ENCODE results near the gene EDN2.

EDN2 gene

GRCh38 chr1:41438711-41439110 lies 45.8 kb downstream of the EDN2 start:
- no peak overlapping the region for H3K4me3 ChIP-seq (ENCODE audit: low read length)
- no peaks in the 10 kb centered on the region for H3K36me3 ChIP-seq (ENCODE audit: insufficient read depth, low read length)
- peaks cover 6% of the 10 kb centered on the region for H3K27me3 ChIP-seq (ENCODE audit: insufficient read depth, low read length)
- H2AFZ ChIP-seq (ENCODE audit: low read depth, low read length), result no peak overlapping the region
- H3K4me1 ChIP-seq (ENCODE audit: insufficient read depth, low read length), result peaks cover 8% of the 10 kb centered on the region
- H3K9me3 ChIP-seq (ENCODE audit: low read length), result no peaks in the 10 kb centered on the region

- H3K9me3 ChIP-seq (ENCODE audit: low read length), result no peaks in the 10 kb centered on the region
- H2AFZ ChIP-seq (ENCODE audit: low read depth, low read length), result no peak overlapping the region
- H3K36me3 ChIP-seq (ENCODE audit: insufficient read depth, low read length), result no peaks in the 10 kb centered on the region
- H3K4me3 ChIP-seq (ENCODE audit: low read length), result no peak overlapping the region
- peaks cover 8% of the 10 kb centered on the region for H3K4me1 ChIP-seq (ENCODE audit: insufficient read depth, low read length)
- peaks cover 6% of the 10 kb centered on the region for H3K27me3 ChIP-seq (ENCODE audit: insufficient read depth, low read length)
These were observed 47.5 kb downstream of the EDN2 start for GRCh38 chr1:41437011-41437355.

DNA sequence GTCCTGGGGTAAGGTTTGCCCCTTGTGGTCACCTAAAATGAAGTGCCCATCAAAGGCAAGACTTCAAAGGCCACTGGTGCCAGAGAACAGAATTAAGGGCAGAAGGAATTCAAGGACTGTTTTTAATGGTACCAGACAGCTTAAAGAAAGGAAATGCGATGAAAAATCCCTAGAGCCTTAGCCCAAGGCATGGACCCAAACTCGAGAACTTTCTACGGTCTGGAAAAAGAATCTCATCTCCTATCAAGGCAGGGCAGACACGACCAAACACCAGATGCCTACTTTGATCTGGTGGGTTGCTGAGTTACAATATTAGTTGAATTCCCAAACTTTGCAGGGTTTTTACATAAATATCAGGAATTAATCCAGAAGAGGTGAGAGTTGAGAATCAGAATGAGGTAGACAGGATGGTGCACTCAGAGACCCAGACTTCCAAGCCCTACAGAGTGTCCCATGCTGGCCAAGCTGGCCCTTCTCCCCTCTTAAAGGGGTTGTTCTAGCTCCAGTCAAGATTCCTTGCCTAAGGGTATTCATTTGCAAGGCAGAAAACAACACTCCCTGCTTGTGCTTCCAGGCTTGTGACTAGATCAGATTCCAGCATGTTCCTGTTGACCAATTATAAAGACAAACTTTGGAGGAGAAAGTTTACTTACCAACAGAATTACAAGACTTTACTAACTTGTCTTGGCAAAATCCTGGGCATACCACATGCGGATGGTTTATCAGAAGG lies 48.0 kb downstream of the EDN2 start:
- Histone ChIP-seq H2AFZ (ENCODE audit: low read depth, low read length) (no peak overlapping the region), H3K36me3 (ENCODE audit: insufficient read depth, low read length) (no peaks in the 10 kb centered on the region), H3K4me1 (ENCODE audit: insufficient read depth, low read length) (peaks cover 8% of the 10 kb centered on the region), H3K4me3 (ENCODE audit: low read length) (no peak overlapping the region), H3K27me3 (ENCODE audit: insufficient read depth, low read length) (peaks cover 6% of the 10 kb centered on the region), H3K9me3 (ENCODE audit: low read length) (no peaks in the 10 kb centered on the region)

GRCh38 chr1:41435570-41436178 lies 48.8 kb downstream of the EDN2 start:
- H3K27me3 ChIP-seq (ENCODE audit: insufficient read depth, low read length), result peaks cover 6% of the 10 kb centered on the region
- H2AFZ ChIP-seq (ENCODE audit: low read depth, low read length), result no peak overlapping the region
- peaks cover 8% of the 10 kb centered on the region for H3K4me1 ChIP-seq (ENCODE audit: insufficient read depth, low read length)
- H3K4me3 ChIP-seq (ENCODE audit: low read length), result no peak overlapping the region
- no peaks in the 10 kb centered on the region for H3K36me3 ChIP-seq (ENCODE audit: insufficient read depth, low read length)
- H3K9me3 ChIP-seq (ENCODE audit: low read length), result no peaks in the 10 kb centered on the region

GRCh38 chr1:41434748-41435449 lies 49.6 kb downstream of the EDN2 start:
- H3K4me1 ChIP-seq (ENCODE audit: insufficient read depth, low read length), result peaks cover 8% of the 10 kb centered on the region
- peaks cover 6% of the 10 kb centered on the region for H3K27me3 ChIP-seq (ENCODE audit: insufficient read depth, low read length)
- no peaks in the 10 kb centered on the region for H3K9me3 ChIP-seq (ENCODE audit: low read length)
- H2AFZ ChIP-seq (ENCODE audit: low read depth, low read length), result no peak overlapping the region
- H3K4me3 ChIP-seq (ENCODE audit: low read length), result no peak overlapping the region
- no peaks in the 10 kb centered on the region for H3K36me3 ChIP-seq (ENCODE audit: insufficient read depth, low read length)

DNA sequence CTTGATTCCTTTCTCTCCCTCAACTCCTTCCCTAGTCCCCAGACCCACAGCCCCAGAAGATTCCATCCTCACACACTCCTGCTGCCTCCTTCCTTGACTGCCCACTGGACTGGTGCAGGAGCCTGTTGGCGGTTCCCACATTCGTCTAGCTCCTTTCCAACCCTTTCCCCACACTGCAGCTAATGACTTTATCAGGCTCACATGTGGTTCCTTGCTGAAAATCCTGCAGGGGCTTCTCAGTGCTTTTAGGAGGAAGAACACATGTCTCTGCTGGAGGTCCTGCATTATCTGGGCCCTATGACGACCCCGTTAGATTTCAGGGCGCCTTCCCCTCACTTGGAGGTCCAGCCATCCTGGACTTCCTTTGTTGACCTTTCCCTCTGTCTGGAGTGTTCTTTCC lies 50.2 kb downstream of the EDN2 start:
- H2AFZ ChIP-seq (ENCODE audit: low read depth, low read length), result no peak overlapping the region

DNA sequence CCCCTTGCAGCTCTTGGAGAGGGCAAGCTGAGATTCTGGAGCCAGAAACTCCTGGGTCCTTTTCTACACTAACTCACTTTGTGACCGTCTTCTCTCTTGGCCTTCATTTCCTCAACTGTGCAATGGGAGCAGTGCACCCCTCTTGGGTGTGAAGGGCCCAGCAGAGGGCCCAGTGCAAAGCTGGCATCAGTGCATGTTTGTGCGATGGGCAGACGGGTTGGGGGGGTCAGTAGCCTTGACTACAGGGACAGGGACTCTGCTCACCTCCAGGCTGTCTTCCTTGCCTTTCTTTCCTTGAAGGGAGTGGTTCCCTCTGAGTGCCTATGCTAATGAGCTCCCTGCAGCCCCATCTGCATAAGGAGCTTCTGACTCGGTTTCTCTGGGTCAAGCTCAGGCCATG lies 51.0 kb downstream of the EDN2 start:
- Histone ChIP-seq H2AFZ (ENCODE audit: low read depth, low read length) (no peak overlapping the region), H3K36me3 (ENCODE audit: insufficient read depth, low read length) (no peaks in the 10 kb centered on the region), H3K4me3 (ENCODE audit: low read length) (no peak overlapping the region), H3K9me3 (ENCODE audit: low read length) (no peaks in the 10 kb centered on the region), H3K4me1 (ENCODE audit: insufficient read depth, low read length) (peaks cover 8% of the 10 kb centered on the region), H3K27me3 (ENCODE audit: insufficient read depth, low read length) (peaks cover 6% of the 10 kb centered on the region)

More for the DNA sequence above, 50.2 kb downstream of the EDN2 start:
- H3K9me3 ChIP-seq (ENCODE audit: low read length), result no peaks in the 10 kb centered on the region
- peaks cover 6% of the 10 kb centered on the region for H3K27me3 ChIP-seq (ENCODE audit: insufficient read depth, low read length)
- H3K36me3 ChIP-seq (ENCODE audit: insufficient read depth, low read length), result no peaks in the 10 kb centered on the region
- H3K4me3 ChIP-seq (ENCODE audit: low read length), result no peak overlapping the region
- peaks cover 8% of the 10 kb centered on the region for H3K4me1 ChIP-seq (ENCODE audit: insufficient read depth, low read length)

- H3K27me3 ChIP-seq (ENCODE audit: insufficient read depth, low read length), result peaks cover 6% of the 10 kb centered on the region
- H3K4me3 ChIP-seq (ENCODE audit: low read length), result no peak overlapping the region
- peaks cover 8% of the 10 kb centered on the region for H3K4me1 ChIP-seq (ENCODE audit: insufficient read depth, low read length)
- H3K36me3 ChIP-seq (ENCODE audit: insufficient read depth, low read length), result no peaks in the 10 kb centered on the region
- no peak overlapping the region for H2AFZ ChIP-seq (ENCODE audit: low read depth, low read length)
- H3K9me3 ChIP-seq (ENCODE audit: low read length), result no peaks in the 10 kb centered on the region
These were observed 51.8 kb downstream of the EDN2 start for GRCh38 chr1:41432481-41433280.

GRCh38 chr1:41431490-41432350 lies 52.8 kb downstream of the EDN2 start:
- Histone ChIP-seq H3K4me3 (ENCODE audit: low read length) (no peak overlapping the region), H3K36me3 (ENCODE audit: insufficient read depth, low read length) (no peaks in the 10 kb centered on the region), H2AFZ (ENCODE audit: low read depth, low read length) (no peak overlapping the region), H3K4me1 (ENCODE audit: insufficient read depth, low read length) (peaks cover 8% of the 10 kb centered on the region), H3K9me3 (ENCODE audit: low read length) (no peaks in the 10 kb centered on the region), H3K27me3 (ENCODE audit: insufficient read depth, low read length) (peaks cover 6% of the 10 kb centered on the region)

DNA sequence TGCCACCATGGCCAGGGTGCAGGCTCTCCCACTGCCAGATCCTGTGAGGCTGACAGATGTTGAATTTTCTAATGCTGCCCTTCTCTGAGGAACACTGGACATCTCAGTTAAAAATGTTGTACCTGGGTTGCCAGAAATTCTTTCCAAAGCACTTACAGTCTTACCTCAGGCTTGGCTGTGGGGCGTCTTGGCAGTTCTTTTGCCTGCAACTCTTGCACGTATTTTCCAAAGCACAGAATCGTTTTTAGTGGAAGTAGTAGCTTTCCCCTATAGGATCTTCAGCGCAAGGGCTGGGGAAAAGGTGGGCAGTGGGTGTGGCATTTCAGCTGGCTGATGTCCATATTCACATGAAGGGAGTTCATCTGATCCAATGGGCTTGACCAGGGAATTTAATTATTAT lies 53.9 kb downstream of the EDN2 start:
- no peak overlapping the region for H3K4me3 ChIP-seq (ENCODE audit: low read length)
- no peaks in the 10 kb centered on the region for H3K27me3 ChIP-seq (ENCODE audit: insufficient read depth, low read length)
- H2AFZ ChIP-seq (ENCODE audit: low read depth, low read length), result no peak overlapping the region
- peaks cover 4% of the 10 kb centered on the region for H3K4me1 ChIP-seq (ENCODE audit: insufficient read depth, low read length)
- no peaks in the 10 kb centered on the region for H3K9me3 ChIP-seq (ENCODE audit: low read length)
- no peaks in the 10 kb centered on the region for H3K36me3 ChIP-seq (ENCODE audit: insufficient read depth, low read length)

DNA sequence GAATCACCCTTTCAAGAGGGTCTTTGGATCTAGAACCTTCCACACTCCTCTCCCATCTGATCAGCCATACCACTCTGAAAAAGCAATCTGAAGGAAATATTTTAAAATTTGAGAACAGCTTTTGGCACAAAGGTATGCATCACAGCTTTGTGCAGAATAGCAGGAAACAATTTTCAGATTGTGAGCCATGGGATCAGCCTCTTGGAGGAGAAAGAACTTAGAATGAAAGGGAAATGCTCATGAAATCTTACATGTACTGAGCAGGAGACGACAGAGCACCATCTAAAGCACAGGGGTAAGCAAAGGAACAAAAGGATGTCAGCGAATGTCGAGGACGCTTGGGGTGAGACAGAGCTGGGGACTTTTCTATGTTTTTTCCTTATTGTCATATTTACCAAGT lies 54.4 kb downstream of the EDN2 start:
- no peaks in the 10 kb centered on the region for H3K4me1 ChIP-seq (ENCODE audit: insufficient read depth, low read length)
- H3K27me3 ChIP-seq (ENCODE audit: insufficient read depth, low read length), result no peaks in the 10 kb centered on the region
- no peak overlapping the region for H2AFZ ChIP-seq (ENCODE audit: low read depth, low read length)
- H3K9me3 ChIP-seq (ENCODE audit: low read length), result no peaks in the 10 kb centered on the region
- H3K36me3 ChIP-seq (ENCODE audit: insufficient read depth, low read length), result no peaks in the 10 kb centered on the region
- H3K4me3 ChIP-seq (ENCODE audit: low read length), result no peak overlapping the region

DNA sequence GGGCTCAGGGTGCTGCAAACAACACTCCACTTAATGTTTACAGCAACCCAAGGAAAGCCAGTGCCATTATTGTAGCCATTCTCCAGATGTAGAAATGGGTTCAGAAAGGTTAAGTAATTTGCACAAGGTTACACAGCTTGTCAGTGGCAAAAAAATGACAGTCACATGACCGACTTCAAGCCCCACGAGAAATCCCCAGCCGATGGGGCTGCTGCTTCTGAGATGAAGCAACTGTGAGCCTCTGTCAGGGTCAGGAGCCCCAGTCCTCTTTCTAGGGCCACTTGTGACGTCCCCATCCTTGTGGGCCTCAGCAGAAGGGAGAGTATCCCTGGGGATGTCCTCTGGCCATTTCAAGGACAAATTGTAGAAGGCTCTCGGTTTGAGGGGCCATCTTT lies 54.8 kb downstream of the EDN2 start:
- Histone ChIP-seq H3K36me3 (ENCODE audit: insufficient read depth, low read length) (no peaks in the 10 kb centered on the region), H3K27me3 (ENCODE audit: insufficient read depth, low read length) (no peaks in the 10 kb centered on the region), H3K4me1 (ENCODE audit: insufficient read depth, low read length) (no peaks in the 10 kb centered on the region), H2AFZ (ENCODE audit: low read depth, low read length) (no peak overlapping the region), H3K4me3 (ENCODE audit: low read length) (no peak overlapping the region), H3K9me3 (ENCODE audit: low read length) (no peaks in the 10 kb centered on the region)

Measured in neuron (in vitro differentiated cells).